GM23338 (cell line): ENCODE measurements around the gene MAN1B1. TPM values are rescaled to one million over a fixed set of nuclear protein-coding genes. Genes with fewer than 3 reads are reported as not detected.

Source experiments
- ATAC-seq: fragments of 200-7000 bp; cut with Tn5 transposase; 3 replicates; pipeline ENCODE4 v1.9.1; 2020
- DNase-seq: peaks from one replicate; pipeline ENCODE4 v3.0.0-alpha.2; 2015; ENCODE audit warnings: low spot score
- H2AFZ ChIP-seq: fragments of 200-600 bp; sonication (generic); 2 replicates; pipeline ENCODE4 v1.8.0; 2016; ENCODE audit warnings: antibody characterized with exemption, mild to moderate bottlenecking, moderate library complexity
- H3F3A ChIP-seq: fragments of 200-600 bp; sonication (generic); replicated peaks from 2 replicates; pipeline ENCODE4 v1.8.0; 2017; ENCODE audit warnings: antibody characterized with exemption, mixed run types, low read depth
- H3K27ac ChIP-seq: fragments of 200-600 bp; sonication (generic); 2 replicates; pipeline ENCODE4 v1.6.1; 2016; ENCODE audit warnings: low read depth
- H3K27me3 ChIP-seq: fragments of 200-600 bp; sonication (generic); 2 replicates; pipeline ENCODE4 v1.8.0; 2016; ENCODE audit warnings: mild to moderate bottlenecking, mixed run types, moderate library complexity; ENCODE audit not compliant: insufficient read depth
- H3K36me3 ChIP-seq: fragments of 200-600 bp; sonication (generic); 2 replicates; pipeline ENCODE4 v1.8.0; 2016; ENCODE audit warnings: mild to moderate bottlenecking; ENCODE audit not compliant: insufficient read depth
- H3K4me1 ChIP-seq: fragments of 200-600 bp; sonication (generic); 2 replicates; pipeline ENCODE4 v1.8.0; 2016; ENCODE audit warnings: mild to moderate bottlenecking, moderate library complexity; ENCODE audit not compliant: insufficient read depth
- H3K4me2 ChIP-seq: fragments of 200-600 bp; sonication (generic); 2 replicates; pipeline ENCODE4 v1.7.1; 2017; ENCODE audit warnings: mixed run types
- H3K4me3 ChIP-seq: fragments of 200-600 bp; sonication (generic); 2 replicates; pipeline ENCODE4 v1.6.1; 2016; ENCODE audit warnings: mixed run types
- H3K79me2 ChIP-seq: fragments of 200-600 bp; sonication (generic); replicated peaks from 2 replicates; pipeline ENCODE4 v1.8.0; 2017; ENCODE audit warnings: mild to moderate bottlenecking; ENCODE audit not compliant: insufficient read depth
- H3K9me2 ChIP-seq: fragments of 200-600 bp; sonication (generic); 2 replicates; pipeline ENCODE4 v1.8.0; 2017; ENCODE audit not compliant: insufficient read depth
- H4K20me1 ChIP-seq: fragments of 200-600 bp; sonication (generic); replicated peaks from 2 replicates; pipeline ENCODE4 v1.8.0; 2017; ENCODE audit warnings: mild to moderate bottlenecking; ENCODE audit not compliant: insufficient read depth
- H3K27ac Mint-ChIP-seq: 2 replicates; pipeline ENCODE4 v1.8.0; 2020; ENCODE audit warnings: inconsistent platforms, mild to moderate bottlenecking, moderate library complexity, mixed read lengths
- H3K27me3 Mint-ChIP-seq: 3 replicates; pipeline ENCODE4 v1.8.0; 2022; ENCODE audit warnings: low read depth, mild to moderate bottlenecking, moderate library complexity, mixed read lengths, inconsistent platforms; ENCODE audit not compliant: insufficient read depth, poor library complexity
- H3K36me3 Mint-ChIP-seq: 3 replicates; pipeline ENCODE4 v1.8.0; 2021; ENCODE audit warnings: low read depth, mild to moderate bottlenecking, inconsistent platforms, moderate library complexity, mixed read lengths
- H3K4me1 Mint-ChIP-seq: 3 replicates; pipeline ENCODE4 v1.8.0; 2020; ENCODE audit warnings: mild to moderate bottlenecking, inconsistent platforms, mixed read lengths
- H3K4me3 Mint-ChIP-seq: 3 replicates; pipeline ENCODE4 v1.8.0; 2021; ENCODE audit warnings: moderate library complexity, mild to moderate bottlenecking, inconsistent platforms, mixed read lengths
- H3K9me3 Mint-ChIP-seq: 3 replicates; pipeline ENCODE4 v1.8.0; 2020; ENCODE audit warnings: moderate library complexity, mild to moderate bottlenecking, inconsistent platforms, mixed read lengths
- CREB1 ChIP-seq: fragments of 250-450 bp; sonication (Bioruptor Pico); IDR thresholded peaks from 2 replicates; pipeline ENCODE4 v1.5.0; 2020; ENCODE audit warnings: low read depth, mild to moderate bottlenecking, moderate library complexity
- EZH2 ChIP-seq: fragments of 200-600 bp; sonication (generic); IDR thresholded peaks from one replicate; pipeline ENCODE4 v1.8.0; 2017; ENCODE audit warnings: antibody characterized with exemption, mild to moderate bottlenecking, low read depth; ENCODE audit not compliant: unreplicated experiment
- EZH2phosphoT487 ChIP-seq: fragments of 200-600 bp; sonication (generic); IDR thresholded peaks from one replicate; pipeline ENCODE4 v1.8.1; 2018; ENCODE audit warnings: antibody characterized with exemption; ENCODE audit not compliant: unreplicated experiment
- JUNB ChIP-seq: IDR thresholded peaks from one replicate; pipeline ENCODE4 v1.6.1; 2016; ENCODE audit warnings: antibody characterized with exemption; ENCODE audit not compliant: unreplicated experiment
- NANOG ChIP-seq: IDR thresholded peaks from 2 replicates; pipeline ENCODE4 v1.6.1; 2016; ENCODE audit warnings: antibody characterized with exemption, borderline replicate concordance
- POLR2AphosphoS5 ChIP-seq: IDR thresholded peaks from 2 replicates; pipeline ENCODE4 v1.6.1; 2016; ENCODE audit warnings: antibody characterized with exemption, low read depth
- STAT1 ChIP-seq: IDR thresholded peaks from one replicate; pipeline ENCODE4 v1.6.1; 2016; ENCODE audit warnings: antibody characterized with exemption; ENCODE audit not compliant: unreplicated experiment
- ZNF114 ChIP-seq: fragments of 250-450 bp; sonication (Bioruptor Pico); IDR thresholded peaks from 2 replicates; pipeline ENCODE4 v1.5.0; 2020; ENCODE audit warnings: mild to moderate bottlenecking, moderate library complexity
- ZNF331 ChIP-seq: fragments of 250-450 bp; sonication (Bioruptor Pico); IDR thresholded peaks from 2 replicates; pipeline ENCODE4 v1.5.0; 2020; ENCODE audit warnings: low read depth, mild to moderate bottlenecking, moderate library complexity
- polyA plus RNA-seq: library from polyadenylated mRNA; unstranded; fragments of >200 nt; fragmentation: Nextera tagmentation; extraction: Ambion mirVana; gene quantifications from 2 replicates; pipeline ENCODE4 v1.2.1, GENCODE V29; 2016
- total RNA-seq: library from RNA; depleted of rRNA; stranded (reverse); fragments of >200 nt; shearing (Covaris generic); gene quantifications from 2 replicates; pipeline ENCODE4 v1.2.3, GENCODE V29; 2014
- TF ChIP-seq, protein P1 (sequence below): fragments of 250-450 bp; sonication (Bioruptor Pico); IDR thresholded peaks from 2 replicates; pipeline ENCODE4 v1.5.0; 2020; ENCODE audit warnings: mild to moderate bottlenecking, moderate library complexity
- TF ChIP-seq, protein P2 (sequence below), 2 experiments: fragments of 200-600 bp in 1 of 2; sonication (generic) in 1 of 2; conservative IDR thresholded peaks; 2 replicates each; pipeline versions ENCODE4 v1.5.1 to v1.6.1; 2016 to 2017; ENCODE audit warnings: antibody characterized with exemption in 2 of 2, low read depth in 2 of 2, mild to moderate bottlenecking in 2 of 2, moderate library complexity in 1 of 2
- TF ChIP-seq, protein P3 (sequence below): IDR thresholded peaks from one replicate; pipeline ENCODE4 v1.6.1; 2018; ENCODE audit warnings: antibody characterized with exemption; ENCODE audit not compliant: unreplicated experiment
- TF ChIP-seq, protein P4 (sequence below): IDR thresholded peaks from 2 replicates; pipeline ENCODE4 v1.6.1; 2016; ENCODE audit warnings: antibody characterized with exemption

The MAN1B1 gene
- total and polyA plus RNA-seq, 2 experiments from 2014 or later: 15.7 to 39.9 TPM

DNA sequence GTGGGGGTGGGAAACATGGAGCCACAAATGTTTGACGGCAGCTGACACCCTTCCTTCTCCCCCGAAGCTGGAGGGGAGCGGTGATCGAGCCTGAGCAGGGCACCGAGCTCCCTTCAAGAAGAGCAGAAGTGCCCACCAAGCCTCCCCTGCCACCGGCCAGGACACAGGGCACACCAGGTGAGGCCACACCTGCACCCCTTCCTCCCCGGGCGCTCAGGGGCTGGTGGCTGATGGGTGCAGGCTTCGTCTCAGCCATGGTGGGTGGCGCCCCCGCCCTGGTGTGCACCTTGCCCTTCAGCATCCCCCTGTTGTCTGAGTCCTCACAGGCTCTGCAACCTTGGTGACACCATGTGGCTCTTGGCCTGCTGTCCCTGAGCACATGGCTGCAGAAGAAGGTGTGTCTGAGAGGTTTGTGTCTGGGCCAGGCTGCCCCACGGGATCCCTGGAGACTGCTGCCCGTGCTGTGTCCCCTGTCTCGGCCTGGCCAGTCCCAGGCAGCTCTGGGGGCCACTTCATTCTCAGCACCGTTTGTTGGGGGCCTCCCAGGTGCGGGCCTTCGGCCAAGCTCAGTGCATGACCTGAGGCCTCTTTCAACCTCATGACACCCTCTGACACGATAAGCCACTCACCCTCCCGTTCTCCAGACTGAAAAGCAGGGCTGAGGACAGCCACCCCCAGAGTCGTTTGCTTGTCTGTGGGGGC lies 11.1 kb downstream of the MAN1B1 start:
- ATAC-seq (no peak), DNase-seq (no peak)
- Mint-ChIP-seq H3K9me3 (0 out of 3 replicates have a peak, but pooled peaks cover 2% of the 10 kb centered on the region), H3K4me3 (no peak overlapping the region), H3K4me1 (no peaks in the 10 kb centered on the region), H3K27ac (no peak overlapping the region), H3K27me3 (peaks cover 4% of the 10 kb centered on the region), H3K36me3 (peaks cover 21% of the 10 kb centered on the region)
- Histone ChIP-seq H3K27ac (no peak overlapping the region), H4K20me1 (no peaks in the 10 kb centered on the region), H3K36me3 (peaks cover 8% of the 10 kb centered on the region), H2AFZ (no peak overlapping the region), H3K4me1 (no peaks in the 10 kb centered on the region), H3K9me2 (no peaks in the 10 kb centered on the region), H3K79me2 (no peaks in the 10 kb centered on the region), H3K27me3 (no peaks in the 10 kb centered on the region), H3F3A (peaks cover 8% of the 10 kb centered on the region; the same call in 1 of the 2 replicates), H3K4me3 (no peak overlapping the region), H3K4me2 (no peak overlapping the region)
- TF ChIP-seq, protein P1, sequence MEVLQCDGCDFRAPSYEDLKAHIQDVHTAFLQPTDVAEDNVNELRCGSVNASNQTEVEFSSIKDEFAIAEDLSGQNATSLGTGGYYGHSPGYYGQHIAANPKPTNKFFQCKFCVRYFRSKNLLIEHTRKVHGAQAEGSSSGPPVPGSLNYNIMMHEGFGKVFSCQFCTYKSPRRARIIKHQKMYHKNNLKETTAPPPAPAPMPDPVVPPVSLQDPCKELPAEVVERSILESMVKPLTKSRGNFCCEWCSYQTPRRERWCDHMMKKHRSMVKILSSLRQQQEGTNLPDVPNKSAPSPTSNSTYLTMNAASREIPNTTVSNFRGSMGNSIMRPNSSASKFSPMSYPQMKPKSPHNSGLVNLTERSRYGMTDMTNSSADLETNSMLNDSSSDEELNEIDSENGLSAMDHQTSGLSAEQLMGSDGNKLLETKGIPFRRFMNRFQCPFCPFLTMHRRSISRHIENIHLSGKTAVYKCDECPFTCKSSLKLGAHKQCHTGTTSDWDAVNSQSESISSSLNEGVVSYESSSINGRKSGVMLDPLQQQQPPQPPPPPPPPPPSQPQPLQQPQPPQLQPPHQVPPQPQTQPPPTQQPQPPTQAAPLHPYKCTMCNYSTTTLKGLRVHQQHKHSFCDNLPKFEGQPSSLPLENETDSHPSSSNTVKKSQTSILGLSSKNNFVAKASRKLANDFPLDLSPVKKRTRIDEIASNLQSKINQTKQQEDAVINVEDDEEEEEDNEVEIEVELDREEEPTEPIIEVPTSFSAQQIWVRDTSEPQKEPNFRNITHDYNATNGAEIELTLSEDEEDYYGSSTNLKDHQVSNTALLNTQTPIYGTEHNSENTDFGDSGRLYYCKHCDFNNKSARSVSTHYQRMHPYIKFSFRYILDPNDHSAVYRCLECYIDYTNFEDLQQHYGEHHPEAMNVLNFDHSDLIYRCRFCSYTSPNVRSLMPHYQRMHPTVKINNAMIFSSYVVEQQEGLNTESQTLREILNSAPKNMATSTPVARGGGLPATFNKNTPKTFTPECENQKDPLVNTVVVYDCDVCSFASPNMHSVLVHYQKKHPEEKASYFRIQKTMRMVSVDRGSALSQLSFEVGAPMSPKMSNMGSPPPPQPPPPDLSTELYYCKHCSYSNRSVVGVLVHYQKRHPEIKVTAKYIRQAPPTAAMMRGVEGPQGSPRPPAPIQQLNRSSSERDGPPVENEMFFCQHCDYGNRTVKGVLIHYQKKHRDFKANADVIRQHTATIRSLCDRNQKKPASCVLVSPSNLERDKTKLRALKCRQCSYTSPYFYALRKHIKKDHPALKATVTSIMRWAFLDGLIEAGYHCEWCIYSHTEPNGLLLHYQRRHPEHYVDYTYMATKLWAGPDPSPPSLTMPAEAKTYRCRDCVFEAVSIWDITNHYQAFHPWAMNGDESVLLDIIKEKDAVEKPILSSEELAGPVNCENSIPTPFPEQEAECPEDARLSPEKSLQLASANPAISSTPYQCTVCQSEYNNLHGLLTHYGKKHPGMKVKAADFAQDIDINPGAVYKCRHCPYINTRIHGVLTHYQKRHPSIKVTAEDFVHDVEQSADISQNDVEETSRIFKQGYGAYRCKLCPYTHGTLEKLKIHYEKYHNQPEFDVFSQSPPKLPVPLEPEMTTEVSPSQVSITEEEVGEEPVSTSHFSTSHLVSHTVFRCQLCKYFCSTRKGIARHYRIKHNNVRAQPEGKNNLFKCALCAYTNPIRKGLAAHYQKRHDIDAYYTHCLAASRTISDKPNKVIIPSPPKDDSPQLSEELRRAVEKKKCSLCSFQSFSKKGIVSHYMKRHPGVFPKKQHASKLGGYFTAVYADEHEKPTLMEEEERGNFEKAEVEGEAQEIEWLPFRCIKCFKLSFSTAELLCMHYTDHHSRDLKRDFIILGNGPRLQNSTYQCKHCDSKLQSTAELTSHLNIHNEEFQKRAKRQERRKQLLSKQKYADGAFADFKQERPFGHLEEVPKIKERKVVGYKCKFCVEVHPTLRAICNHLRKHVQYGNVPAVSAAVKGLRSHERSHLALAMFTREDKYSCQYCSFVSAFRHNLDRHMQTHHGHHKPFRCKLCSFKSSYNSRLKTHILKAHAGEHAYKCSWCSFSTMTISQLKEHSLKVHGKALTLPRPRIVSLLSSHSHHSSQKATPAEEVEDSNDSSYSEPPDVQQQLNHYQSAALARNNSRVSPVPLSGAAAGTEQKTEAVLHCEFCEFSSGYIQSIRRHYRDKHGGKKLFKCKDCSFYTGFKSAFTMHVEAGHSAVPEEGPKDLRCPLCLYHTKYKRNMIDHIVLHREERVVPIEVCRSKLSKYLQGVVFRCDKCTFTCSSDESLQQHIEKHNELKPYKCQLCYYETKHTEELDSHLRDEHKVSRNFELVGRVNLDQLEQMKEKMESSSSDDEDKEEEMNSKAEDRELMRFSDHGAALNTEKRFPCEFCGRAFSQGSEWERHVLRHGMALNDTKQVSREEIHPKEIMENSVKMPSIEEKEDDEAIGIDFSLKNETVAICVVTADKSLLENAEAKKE (CRISPR knock-in tag): no peak
- TF ChIP-seq JUNB: no peak
- TF ChIP-seq POLR2AphosphoS5: no peak
- TF ChIP-seq EZH2phosphoT487: no peak
- no peak for TF ChIP-seq CREB1 (CRISPR knock-in tag)
- no peak for TF ChIP-seq ZNF114 (CRISPR knock-in tag)
- TF ChIP-seq, protein P2, sequence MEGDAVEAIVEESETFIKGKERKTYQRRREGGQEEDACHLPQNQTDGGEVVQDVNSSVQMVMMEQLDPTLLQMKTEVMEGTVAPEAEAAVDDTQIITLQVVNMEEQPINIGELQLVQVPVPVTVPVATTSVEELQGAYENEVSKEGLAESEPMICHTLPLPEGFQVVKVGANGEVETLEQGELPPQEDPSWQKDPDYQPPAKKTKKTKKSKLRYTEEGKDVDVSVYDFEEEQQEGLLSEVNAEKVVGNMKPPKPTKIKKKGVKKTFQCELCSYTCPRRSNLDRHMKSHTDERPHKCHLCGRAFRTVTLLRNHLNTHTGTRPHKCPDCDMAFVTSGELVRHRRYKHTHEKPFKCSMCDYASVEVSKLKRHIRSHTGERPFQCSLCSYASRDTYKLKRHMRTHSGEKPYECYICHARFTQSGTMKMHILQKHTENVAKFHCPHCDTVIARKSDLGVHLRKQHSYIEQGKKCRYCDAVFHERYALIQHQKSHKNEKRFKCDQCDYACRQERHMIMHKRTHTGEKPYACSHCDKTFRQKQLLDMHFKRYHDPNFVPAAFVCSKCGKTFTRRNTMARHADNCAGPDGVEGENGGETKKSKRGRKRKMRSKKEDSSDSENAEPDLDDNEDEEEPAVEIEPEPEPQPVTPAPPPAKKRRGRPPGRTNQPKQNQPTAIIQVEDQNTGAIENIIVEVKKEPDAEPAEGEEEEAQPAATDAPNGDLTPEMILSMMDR (conservative IDR thresholded peaks at IDR 0.05; ENCODE audit: low read depth in 2 of 2): no peak
- TF ChIP-seq, protein P3, sequence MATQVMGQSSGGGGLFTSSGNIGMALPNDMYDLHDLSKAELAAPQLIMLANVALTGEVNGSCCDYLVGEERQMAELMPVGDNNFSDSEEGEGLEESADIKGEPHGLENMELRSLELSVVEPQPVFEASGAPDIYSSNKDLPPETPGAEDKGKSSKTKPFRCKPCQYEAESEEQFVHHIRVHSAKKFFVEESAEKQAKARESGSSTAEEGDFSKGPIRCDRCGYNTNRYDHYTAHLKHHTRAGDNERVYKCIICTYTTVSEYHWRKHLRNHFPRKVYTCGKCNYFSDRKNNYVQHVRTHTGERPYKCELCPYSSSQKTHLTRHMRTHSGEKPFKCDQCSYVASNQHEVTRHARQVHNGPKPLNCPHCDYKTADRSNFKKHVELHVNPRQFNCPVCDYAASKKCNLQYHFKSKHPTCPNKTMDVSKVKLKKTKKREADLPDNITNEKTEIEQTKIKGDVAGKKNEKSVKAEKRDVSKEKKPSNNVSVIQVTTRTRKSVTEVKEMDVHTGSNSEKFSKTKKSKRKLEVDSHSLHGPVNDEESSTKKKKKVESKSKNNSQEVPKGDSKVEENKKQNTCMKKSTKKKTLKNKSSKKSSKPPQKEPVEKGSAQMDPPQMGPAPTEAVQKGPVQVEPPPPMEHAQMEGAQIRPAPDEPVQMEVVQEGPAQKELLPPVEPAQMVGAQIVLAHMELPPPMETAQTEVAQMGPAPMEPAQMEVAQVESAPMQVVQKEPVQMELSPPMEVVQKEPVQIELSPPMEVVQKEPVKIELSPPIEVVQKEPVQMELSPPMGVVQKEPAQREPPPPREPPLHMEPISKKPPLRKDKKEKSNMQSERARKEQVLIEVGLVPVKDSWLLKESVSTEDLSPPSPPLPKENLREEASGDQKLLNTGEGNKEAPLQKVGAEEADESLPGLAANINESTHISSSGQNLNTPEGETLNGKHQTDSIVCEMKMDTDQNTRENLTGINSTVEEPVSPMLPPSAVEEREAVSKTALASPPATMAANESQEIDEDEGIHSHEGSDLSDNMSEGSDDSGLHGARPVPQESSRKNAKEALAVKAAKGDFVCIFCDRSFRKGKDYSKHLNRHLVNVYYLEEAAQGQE: no peak
- TF ChIP-seq NANOG: no peak
- no peak for TF ChIP-seq EZH2
- TF ChIP-seq, protein P4, sequence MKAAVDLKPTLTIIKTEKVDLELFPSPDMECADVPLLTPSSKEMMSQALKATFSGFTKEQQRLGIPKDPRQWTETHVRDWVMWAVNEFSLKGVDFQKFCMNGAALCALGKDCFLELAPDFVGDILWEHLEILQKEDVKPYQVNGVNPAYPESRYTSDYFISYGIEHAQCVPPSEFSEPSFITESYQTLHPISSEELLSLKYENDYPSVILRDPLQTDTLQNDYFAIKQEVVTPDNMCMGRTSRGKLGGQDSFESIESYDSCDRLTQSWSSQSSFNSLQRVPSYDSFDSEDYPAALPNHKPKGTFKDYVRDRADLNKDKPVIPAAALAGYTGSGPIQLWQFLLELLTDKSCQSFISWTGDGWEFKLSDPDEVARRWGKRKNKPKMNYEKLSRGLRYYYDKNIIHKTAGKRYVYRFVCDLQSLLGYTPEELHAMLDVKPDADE: no peak
- TF ChIP-seq STAT1: no peak
- no peak for TF ChIP-seq ZNF331 (CRISPR knock-in tag)
